GM19324 (cell line): ENCODE results near the gene BTC.
"Not testable (repeated sequence)": the region's sequence is repeated elsewhere in the genome, so short reads cannot be mapped to it uniquely, and the experiment has no call there.

Experiments used
- ATAC-seq: cut with Tn5 transposase; IDR thresholded peaks from one replicate; pipeline ENCODE4 v1.9.1; 2021; ENCODE audit warnings: mild to moderate bottlenecking, moderate library complexity; ENCODE audit not compliant: unreplicated experiment, low FRiP score

The BTC gene, protein sequence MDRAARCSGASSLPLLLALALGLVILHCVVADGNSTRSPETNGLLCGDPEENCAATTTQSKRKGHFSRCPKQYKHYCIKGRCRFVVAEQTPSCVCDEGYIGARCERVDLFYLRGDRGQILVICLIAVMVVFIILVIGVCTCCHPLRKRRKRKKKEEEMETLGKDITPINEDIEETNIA

DNA sequence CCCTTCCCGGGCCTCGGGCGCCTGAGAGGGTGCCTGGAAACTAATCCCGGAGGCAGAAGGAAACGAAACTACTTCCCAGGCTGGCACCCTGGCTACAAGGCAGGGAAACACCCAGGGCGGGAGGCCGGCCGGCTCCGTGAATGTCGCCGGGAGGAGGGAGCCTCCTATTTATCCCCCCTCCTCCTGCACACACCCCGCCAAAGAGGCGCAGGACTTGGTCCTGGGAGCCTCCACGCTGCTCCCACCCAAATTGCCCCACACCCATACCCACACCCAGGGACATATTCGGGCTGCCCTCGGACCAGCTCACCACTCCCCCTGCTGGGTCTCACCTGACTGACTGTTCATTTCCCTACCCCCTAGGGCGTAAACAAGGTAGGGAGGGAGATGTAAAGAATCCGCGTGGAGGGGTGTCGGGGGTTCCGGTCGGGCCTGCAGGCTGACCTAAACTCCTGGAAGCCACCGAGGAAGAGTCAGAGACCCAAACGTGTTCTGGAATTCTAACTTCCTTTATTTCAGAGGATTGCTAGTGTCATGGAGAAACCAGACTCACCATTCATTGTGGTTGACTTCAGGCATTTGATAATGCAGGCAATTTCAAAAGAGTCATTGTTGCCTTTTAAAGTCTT, at the start of gene BTC:
Gene BTC, minus strand, starts transcription at position 142 of the 629 bp plus-strand sequence. CDS start 198 bp downstream, outside the sequence.
- ATAC-seq: no peak

DNA sequence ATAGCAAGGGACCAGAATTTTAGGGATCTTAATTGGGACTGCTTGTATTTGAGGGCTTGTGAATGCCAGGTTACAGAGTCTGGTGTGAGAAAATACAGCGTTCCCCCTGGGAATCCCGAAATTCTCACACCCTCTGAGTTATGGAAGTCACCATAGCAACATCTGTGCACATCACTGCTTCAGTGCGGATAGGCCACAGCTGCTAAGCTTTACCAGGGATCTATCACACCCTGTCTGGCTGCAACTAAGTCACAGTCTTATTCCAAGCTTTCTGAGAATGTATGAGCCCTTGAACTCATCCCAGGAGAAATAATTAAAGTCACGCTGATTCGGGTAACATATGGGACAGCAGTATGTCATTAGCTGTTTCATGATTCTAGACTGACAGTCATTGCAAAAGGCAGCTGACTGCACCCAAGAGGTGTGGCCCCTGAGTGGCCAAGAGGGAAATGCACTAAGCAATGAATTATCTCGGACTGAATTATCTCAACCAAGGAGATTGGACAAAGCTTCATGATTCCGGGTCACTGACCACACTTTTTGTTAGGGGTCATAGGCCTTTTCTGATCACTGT, 46.7 kb upstream of the BTC start:
- no peak for ATAC-seq

DNA sequence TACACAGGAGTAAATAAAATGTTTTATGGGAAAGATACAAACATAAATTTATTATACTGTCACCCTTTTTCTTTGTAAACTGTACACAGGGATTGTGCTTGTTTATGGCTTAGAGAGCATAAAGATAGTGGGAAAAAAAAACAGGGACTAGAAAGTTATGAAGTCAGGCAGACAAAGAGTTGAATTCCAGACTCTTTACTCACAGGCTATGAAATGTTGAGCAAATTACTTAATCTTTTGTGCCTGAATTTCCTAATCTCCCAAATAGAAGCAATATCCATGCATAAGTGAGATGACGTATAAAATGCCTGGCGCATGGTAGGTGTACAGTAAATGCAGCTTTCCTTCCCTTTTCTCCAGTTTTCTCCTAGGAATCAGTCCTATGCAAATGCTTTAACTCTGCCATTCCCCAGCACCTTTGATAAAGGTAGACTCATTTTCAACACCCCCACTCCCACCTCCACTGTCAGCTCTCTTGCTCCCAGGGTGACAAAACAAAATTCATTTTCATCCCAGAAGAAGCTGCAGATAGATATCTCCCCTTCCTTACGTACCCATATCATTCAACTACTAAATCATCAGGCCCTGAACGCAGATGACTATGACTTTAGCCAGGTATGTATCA, 44.5 kb upstream of the BTC start:
- ATAC-seq: no peak

DNA sequence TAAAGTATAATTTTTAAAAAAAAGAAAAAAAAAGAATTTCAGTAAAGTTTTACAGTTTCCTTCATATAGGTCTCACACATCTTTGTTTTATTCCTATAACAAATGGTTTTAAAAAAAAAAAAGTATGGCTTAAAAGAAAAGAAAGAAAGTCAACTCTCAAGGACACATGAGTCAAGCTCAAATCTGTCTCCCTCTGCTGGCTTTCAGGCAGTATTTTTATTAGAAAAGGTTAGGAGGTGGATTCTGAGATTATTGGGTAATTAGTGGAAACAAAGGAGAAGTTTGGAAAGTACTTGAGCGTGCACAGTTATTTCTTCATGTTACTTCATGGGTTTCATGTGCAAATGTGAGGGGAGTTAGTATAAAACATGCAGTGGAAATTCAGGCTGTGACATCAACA, 36.6 kb upstream of the BTC start:
- ATAC-seq: no peak

GRCh38 chr4:74823194-74823593, 28.9 kb upstream of the BTC start:
- no peak for ATAC-seq

GRCh38 chr4:74822603-74823002, 28.3 kb upstream of the BTC start:
- no peak for ATAC-seq

DNA sequence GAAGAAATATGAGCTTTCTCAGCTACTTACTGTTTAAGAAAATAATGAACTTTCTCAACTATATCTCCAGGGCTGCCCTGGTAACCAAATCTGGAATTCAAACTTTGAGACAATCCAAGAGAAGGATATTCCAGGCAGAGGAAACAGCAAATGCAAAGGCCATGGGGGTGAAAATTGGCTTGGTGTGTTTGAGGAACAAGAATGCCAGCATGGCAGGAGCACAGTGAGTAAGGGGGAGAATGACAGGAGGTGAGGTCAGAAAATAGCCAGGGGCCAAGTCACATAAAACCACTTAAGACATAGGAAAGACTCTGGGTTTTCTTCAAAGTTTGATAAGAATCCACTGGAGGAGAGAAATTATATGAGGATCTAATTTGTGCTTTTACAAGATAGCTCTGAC, 27.2 kb upstream of the BTC start:
- ATAC-seq: no peak

DNA sequence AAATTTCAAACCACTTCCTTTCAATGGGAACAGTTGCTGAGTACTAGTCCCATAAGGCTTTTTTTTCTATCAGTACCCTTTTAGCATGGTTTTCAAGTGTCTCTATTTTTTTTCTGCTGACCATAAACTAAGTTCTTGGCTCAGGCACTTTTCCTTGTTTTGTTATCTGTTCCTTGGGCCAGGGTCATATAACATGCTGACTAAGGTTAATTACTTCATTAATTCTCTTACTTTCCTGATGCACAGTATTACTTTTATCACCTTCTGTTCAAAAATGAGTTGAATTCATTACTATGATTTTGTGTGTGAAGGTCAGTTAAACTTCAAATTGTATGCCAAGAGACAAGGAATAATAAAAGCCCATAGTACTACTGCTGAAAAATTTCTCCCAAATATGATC, 19.7 kb upstream of the BTC start:
- no peak for ATAC-seq

DNA sequence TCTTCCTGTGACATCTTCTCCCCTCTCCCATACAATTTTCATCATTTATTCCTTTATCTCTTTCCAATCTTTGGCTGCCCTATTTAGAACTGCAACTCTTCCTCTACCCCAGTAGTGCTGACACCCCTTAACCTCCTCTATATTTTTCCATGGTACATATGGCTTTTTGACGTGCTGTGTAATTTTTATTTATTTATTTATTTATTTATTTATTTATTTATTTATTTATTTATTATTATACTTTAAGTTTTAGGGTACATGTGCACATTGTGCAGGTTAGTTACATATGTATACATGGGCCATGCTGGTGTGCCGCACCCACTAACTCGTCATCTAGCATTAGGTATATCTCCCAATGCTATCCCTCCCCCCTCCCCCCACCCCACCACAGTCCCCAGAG, 17.7 kb upstream of the BTC start:
- not testable (repeated sequence) for ATAC-seq

GRCh38 chr4:74805601-74806000, 11.3 kb upstream of the BTC start:
- ATAC-seq: no peak

DNA sequence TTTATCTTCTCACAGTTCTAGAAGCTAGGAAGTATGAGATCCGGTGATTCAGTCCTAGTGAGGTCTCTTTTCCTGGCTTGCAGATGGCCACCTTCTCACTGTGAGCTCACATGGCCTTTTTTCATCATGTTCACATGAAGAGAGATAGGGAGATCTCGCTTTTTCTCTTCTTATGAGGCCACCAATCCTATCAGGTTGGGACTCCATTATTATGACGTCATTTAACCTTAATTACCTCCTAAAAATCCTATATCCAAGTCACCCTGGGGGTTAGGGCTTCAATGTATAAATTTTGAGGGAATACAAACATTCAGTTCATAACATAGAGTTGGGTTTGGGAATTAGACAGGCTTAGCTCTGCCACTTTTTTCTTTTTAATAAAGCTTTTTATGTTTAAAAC, 6.0 kb upstream of the BTC start:
- no peak for ATAC-seq

- ATAC-seq: no peak
Measured at GRCh38 chr4:74796631-74797030, 2.3 kb upstream of the BTC start.

GRCh38 chr4:74793757-74794381, 454 bp downstream of the BTC start:
- no peak for ATAC-seq

DNA sequence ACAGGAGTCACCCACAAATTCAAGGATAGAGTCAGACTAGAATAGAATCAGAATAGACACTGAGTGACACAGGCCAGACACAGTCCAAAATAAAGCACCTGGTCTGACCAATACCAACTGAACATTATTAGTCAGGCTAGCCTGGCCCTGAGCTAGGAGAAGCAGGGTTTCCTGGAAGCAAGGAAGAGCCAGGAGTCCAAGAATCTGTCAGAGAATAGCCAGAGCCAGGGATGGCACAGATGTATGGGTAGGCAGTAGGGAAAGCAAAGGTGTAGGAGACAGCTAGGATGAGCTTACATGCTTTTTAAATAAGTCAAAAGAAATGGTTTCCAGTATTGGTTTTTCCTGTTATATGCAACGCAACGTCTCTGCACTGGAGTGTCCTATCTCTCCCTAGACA, 3.7 kb downstream of the BTC start:
- no peak for ATAC-seq

DNA sequence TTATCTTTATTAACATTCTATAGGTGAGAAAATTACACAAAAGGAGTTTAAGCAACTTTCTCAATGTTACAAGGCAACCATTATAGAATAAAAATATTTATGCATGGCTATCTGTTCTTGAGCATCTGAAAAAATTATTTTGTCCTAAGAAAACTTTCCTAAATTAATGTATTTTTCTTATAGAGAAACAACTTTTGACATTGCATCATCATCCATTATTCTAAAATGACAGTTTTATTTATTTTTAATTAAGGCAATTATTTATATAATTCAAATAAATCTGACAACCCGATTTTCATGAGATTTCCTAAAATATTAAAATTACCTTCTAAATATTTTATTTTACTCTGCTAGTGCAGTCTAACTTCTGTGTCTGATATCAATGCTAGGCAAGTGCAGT, 4.8 kb downstream of the BTC start:
- ATAC-seq: no peak

DNA sequence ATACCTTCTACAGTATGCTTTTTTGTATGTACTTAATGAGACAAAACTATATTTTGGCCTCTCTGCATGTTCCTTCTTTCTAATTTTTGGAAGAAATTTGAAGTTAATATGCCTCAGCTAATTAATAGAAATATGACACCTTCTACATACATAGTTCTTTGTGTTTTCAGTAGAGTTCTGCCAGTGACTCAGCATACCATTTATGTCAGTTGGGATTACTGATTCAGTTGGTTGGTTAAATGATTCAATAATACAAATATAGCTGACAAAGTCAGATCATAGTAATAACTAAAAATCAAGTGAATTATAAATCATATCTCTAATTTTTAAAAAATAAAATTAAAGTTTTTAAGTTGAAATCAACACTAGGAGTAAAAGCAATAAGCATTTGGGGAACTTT, 16.8 kb downstream of the BTC start:
- ATAC-seq: no peak

DNA sequence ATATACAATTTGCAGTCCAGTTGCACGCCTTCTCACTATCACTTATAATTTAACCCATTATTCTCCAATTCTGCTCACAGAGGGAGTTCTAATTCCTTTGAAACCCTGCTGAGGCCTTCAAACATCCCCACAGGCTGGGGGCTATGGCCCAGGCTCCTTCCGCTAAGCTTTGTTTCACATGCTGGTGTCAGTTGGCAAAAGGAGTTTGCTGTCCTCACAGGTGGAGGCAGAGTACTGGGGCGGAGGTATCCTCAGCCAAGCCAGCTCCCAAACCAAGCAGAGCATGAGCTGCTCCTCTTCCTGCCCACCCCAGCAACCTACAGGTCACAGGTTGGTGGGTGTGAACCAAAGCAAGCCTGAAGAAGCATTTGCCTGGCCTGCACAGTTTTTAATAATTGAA, 21.5 kb downstream of the BTC start:
- ATAC-seq: no peak

DNA sequence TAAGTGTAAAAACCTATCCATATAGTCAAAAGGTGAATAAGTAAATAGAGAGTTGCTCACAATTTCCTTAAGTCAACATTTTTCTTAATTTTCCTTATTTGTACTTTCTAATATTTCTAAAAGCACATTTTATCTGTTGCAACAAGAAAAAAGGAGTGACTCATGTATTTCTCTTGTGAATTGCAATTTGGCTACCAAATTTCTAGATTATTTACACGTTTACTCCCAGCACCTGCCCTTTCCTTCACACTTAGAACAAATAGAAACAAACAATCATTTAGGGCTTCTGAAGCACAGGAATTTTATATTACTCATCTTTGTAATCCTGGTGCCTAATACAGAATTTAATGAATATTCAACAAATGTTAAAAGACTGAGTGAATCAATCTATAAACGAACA, 22.2 kb downstream of the BTC start:
- no peak for ATAC-seq

GRCh38 chr4:74770226-74770910, 24.0 kb downstream of the BTC start:
- no peak for ATAC-seq

DNA sequence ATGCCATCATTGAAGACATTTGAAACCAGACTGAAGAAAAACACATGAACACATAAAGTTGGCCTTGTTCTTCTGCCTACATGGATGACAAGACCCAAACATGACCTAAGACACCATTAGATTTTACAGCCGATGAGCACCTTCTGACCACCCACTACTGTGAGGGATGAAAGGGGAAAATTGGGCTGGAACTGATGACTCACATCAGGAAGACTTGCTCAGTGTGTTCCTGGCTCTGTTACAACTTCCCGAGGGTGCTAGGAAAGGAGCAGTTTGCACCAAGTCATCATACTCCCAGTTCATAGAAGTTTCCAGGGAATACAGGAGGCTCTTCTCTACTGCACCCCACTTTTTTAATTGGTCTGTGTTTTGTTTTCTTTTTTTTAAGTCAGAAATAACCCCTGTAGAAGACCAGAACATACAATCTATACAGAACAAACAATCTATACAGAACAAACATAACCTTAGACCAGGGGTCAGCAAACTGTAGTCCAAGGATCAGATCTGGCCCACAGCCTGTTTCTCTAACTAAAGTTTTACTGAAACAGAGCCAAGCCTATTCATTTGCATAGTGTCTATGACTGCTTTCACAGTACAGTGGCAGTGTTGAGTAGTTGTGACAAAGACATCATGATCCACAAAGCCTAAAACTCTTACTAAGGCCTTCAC, 25.3 kb downstream of the BTC start:
- no peak for ATAC-seq
